GM11168 (cell line): ENCODE measurements around the gene SPAG16.

Experiments
- in situ Hi-C: fragments of 300-500 bp; cut with MboI; formaldehyde crosslinking; loops from one replicate; pipeline ENCODE4 v1.12.0; 2022; ENCODE audit warnings: low sequenced_read_pairs; ENCODE audit not compliant: unreplicated experiment

SPAG16 gene

GRCh38 chr2:214297423-214297822, 1013.2 kb downstream of the SPAG16 start:
- in situ Hi-C loops, result no loop called here

DNA sequence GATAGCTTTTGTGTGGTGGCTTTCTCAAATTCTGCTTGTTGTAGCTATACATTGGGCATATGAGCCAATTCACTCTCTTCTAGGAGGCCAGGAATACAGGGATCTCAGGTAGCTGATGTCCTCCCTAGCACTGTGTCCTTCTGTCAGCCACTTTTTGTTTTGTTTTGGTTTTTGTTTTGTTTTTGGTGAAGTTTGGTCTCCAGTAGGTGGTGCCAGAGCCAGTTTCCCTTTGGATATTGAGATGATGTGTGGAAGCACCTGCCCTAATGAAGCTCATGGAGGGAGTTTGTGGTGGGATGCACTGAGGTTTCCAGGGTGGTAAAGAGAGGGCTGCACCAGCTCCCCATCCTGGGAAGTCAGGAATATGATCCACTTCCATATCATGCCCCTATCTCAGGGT, 1026.1 kb downstream of the SPAG16 start:
- in situ Hi-C loops, result no loop called here

- in situ Hi-C loops, result no loop called here
Observed at GRCh38 chr2:214311031-214311533, 1026.8 kb downstream of the SPAG16 start.

DNA sequence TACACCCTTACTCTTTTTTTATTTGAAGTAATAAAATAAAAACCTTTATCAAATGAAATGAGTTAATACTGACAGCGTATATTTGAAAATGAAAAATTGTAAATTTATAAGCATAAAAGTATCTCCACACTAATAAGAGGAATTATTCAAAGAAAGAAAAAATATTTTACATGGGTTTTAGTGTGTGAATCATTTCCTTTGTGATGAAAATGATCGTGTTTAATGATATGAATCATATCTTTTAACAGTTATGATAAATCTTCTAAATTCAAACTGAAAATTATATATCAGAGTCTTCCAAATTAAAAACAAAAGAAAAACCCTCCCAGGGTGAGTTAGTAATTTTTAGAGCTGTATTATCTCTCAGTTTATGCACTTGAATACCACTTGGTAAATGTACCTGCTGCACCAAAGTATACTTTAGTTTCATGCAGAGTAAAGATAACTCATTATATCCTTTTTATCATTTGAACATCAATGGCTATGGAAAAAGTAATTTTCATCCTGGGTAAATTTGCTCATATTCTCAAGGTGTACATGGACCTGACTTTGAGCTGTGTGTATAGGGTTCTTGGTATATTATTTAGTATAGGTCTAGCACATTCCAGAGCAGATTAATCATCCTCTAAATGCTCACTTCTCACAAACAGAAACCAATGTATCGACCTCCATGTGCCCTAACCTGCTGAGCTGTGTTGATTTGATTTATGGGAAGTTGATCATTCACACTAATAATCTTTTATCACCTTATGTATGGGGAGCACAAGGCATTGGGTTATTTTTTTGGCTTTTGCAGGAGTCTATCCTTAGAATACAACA, 1027.9 kb downstream of the SPAG16 start:
- in situ Hi-C loops, result no loop called here

DNA sequence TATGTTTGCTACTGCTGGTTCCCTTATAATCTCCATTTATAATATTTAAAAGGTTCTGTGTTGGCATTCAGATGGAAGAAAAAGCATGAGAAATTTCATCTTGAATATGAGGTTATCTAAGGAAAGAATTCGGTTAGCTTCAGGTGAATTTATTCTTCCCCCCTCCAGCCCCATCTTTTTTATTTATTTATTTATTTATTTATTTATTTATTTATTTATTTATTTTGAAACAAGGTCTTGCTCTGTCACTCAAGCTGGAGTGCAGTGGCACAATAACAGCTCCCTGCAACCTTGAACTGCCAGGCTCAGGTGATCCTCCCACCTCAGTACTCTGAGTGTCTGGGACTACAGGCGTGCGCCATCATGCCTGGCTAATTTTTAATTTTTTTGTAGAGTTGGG, 1031.1 kb downstream of the SPAG16 start:
- in situ Hi-C loops, result no loop called here

GRCh38 chr2:214320211-214320610, 1035.9 kb downstream of the SPAG16 start:
- in situ Hi-C loops, result no loop called here

GRCh38 chr2:214322662-214323061, 1038.4 kb downstream of the SPAG16 start:
- in situ Hi-C loops, result no loop called here

DNA sequence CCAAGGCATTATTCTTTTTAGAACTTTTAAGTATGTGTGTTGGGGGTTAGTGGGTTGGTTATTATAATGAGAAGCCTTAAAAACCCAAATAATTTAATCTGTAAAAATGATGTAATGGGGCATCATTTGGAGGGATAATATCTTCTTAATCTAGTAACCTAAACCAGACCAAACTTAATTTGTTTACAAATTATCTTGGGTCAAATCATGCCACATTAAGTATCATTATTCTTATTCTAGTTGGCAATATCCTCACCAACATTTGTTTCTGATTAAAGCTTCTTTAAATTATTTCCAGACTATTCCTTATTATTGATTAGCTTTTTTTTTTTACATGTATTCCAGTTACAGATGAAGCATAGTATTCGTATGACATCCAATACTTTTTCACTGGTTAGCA, 1041.1 kb downstream of the SPAG16 start:
- in situ Hi-C loops, result no loop called here

DNA sequence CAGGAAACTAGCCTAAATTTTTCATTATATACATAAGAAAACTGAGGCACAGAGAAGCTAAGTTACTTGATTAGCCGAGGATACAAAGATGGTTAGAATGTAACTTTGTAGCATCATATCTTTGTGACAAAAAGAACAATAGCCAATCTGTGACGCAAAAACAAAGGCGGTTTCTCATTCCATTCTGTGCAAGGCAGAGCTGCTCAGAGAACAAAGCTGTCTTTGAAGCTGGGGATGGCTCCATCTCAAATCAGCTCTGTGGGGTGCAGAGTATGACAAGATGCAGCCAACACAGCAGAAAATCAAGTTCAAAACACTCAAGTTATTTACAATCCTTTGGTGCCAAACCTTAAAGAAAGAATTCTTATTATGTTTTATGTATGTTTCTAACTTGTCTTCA, 1044.7 kb downstream of the SPAG16 start:
- in situ Hi-C loops, result no loop called here

DNA sequence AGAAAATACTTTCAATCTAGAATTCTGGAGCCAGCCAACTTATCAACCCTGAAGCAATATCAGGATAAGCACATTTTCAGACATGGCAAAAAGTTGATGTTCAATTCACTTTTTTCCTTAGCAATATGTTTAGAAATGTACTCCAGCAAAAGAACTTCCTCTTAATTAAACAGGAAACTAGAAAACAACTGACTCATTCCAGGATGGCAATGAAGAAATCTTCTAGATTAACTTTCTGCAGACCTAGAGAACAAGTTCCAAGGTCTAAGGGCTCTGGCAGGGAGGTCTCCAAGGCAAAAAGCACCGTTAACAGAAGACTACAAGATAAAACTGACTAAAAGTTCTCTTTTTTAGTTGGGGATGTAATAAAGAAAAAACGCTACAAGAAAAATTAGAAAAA, 1057.4 kb downstream of the SPAG16 start:
- in situ Hi-C loops, result no loop called here

DNA sequence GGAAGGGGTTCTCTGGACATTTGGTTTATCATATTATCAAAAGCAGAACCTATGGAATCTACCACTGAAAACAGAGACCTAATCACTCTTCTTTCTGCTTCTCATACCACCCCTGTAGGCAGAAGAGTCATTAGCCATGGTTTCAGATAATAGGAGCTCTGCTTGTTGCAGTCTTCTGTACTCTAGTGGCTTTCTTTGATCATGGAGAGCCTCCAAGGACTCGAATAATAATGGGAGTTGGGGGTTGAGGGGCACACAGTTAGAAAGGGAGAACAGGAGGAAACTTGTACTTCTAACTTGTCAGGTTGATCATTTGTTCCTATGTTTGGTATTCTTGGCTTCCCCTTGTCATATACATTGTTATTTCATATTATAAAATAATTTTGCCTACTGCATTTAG, 1074.2 kb downstream of the SPAG16 start:
- in situ Hi-C loops, result no loop called here

DNA sequence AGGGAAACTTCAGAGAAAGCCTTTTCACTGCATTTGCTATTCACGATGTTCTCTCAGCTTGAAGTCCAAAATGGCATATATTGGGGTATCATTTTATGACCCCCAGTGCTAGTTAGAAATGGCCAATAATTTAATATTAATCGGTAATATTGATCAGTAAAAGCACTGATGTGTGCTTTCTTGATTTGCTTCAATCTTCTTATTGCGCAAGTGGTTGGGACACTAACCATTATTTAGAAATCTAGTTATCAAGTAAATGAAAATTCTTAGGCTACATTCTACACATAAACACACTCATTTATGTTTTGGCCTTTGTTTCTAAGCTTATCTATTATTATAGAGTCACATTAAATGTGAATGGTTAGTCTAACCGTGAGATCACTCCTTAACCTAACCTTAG, 1076.9 kb downstream of the SPAG16 start:
- in situ Hi-C loops, result no loop called here

GRCh38 chr2:214365549-214365948, 1081.3 kb downstream of the SPAG16 start:
- in situ Hi-C loops, result no loop called here

GRCh38 chr2:214367171-214367570, 1082.9 kb downstream of the SPAG16 start:
- in situ Hi-C loops, result no loop called here

DNA sequence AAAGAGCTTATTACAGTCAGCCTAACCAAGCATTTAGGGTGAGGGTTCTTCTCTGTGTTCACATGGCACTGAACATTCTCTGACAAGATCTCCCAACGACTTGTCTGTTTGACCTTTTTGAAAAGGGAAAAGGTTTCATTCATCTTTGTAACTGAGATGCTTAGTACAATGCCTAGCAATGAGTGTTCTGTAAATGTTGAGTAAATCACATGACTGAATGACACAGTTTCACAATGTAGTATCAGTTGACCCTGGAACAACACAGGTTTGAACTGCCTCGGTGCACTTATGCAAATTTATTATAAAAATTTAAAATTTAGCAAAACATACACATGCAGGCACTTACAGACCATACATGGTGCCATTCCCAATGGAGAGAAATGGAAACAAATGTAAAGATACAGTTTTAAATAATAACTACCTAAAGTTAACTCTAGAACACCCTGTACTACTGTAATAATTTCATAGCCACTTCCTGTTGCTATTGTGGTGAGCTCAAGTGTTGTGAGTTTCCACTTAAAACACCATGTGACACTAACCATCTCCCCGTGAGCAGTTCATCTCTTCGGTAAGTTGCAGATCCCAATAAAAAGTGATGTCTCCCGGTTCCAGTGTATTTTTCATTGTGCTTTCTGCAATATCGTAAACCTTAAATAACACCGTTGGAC, 1092.5 kb downstream of the SPAG16 start:
- in situ Hi-C loops, result no loop called here

GRCh38 chr2:214377286-214377624, 1093.0 kb downstream of the SPAG16 start:
- in situ Hi-C loops, result no loop called here

DNA sequence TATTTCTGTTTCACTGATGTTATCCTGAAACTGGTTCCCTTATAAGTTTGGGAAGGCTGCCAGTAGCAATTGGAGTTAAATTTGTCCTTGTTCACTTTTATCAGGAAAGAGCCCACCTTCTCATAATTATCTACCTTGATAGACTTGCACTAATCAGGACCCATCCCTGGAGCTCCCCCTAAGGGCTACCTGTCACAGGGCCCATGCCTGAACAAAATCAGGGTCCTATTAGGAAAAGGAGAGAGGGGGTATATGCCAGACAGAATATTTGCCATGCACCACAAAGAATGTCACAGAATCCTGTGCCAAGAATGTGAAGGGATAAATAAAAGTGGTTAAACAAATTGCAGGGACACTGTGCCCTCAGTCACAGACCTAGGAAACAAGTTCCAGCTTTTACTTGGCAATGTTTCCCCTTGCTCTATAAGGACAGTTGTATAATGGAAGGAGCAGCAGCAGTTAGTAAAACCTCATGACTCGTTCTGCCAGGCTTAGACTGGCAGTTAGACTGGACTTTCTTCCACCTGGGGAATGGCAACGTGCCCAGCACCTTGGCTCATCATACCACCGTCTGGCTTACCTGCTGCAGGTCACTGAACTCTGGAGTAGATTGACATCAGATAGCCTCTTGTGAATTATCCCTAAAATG, 1094.3 kb downstream of the SPAG16 start:
- in situ Hi-C loops, result no loop called here

DNA sequence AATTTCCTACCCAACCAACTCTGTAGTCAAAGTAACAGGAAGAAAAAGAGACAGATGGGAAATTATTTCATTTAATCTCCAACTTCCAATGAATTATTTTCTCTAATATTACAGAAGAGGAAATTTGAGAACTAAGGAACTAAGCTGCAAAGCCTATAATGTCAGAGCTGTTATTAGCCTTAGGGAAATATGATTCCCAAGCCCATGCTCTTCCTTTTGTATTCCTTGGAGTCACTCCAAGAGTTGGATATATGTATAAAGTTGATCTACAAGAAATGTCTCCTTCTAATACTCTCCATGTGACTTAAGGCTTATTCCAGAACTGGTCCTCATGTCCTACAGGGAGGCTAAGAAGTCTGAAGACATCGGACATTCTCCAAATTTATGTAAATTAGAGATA, 1095.0 kb downstream of the SPAG16 start:
- in situ Hi-C loops, result no loop called here

GRCh38 chr2:214380681-214381080, 1096.4 kb downstream of the SPAG16 start:
- in situ Hi-C loops, result no loop called here

DNA sequence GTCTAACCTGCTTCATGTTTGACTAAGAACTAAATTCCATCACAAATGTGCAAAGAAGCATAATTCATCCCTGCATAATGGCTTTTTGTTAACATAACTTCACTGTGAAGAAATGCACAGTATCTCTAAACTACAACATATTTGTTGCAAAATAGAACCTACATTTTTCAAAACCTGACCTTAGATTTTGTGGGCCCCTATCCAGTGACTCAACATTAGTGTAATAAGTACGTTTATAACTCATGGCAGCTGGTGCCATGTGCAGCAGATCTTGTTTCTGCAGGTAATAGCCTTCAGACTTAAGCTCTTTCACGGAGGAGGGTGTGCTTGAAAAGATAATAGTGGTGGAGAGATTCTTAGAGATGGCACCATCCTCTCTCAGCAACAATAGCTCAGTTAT, 1098.0 kb downstream of the SPAG16 start:
- in situ Hi-C loops, result no loop called here

GRCh38 chr2:214386720-214387119, 1102.5 kb downstream of the SPAG16 start:
- in situ Hi-C loops, result no loop called here
